Measurements from ENCODE around the gene RTN4IP1.

Gene RTN4IP1

GRCh38 chr6:106525107-106525881 lies 104.0 kb downstream of the RTN4IP1 start:
- Histone ChIP-seq H3K4me2 (ENCODE audit: low read depth, low read length) (peak overlapping the region; percentile 81), H3K4me3 (ENCODE audit: low read length) (peak overlapping the region; percentile 57), H3K36me3 (replicated peaks; ENCODE audit: insufficient read depth, low read length) (no peaks in the 10 kb centered on the region), H3F3A (ENCODE audit: insufficient read depth, low read length) (0 out of 2 replicates have a peak, but pooled peaks cover 7% of the 10 kb centered on the region), H3K9me2 (replicated peaks; ENCODE audit: insufficient read depth, low read length) (no peaks in the 10 kb centered on the region), H3K27me3 (replicated peaks; ENCODE audit: insufficient read depth, low read length) (no peaks in the 10 kb centered on the region), H3K27ac (ENCODE audit: low read length) (peak overlapping the region; percentile 26; the same call in 1 of the 2 replicates), H2AFZ (ENCODE audit: low read length) (peak overlapping the region; percentile 25; the same call in 1 of the 2 replicates), H3K9me3 (replicated peaks; ENCODE audit: insufficient read depth, low read length) (no peaks in the 10 kb centered on the region), H4K20me1 (ENCODE audit: insufficient read depth, low read length) (no peaks in the 10 kb centered on the region), H3K4me1 (ENCODE audit: low read length) (peaks cover 14% of the 10 kb centered on the region), H3K79me2 (ENCODE audit: low read length) (no peaks in the 10 kb centered on the region), H3K9ac (ENCODE audit: low read length) (no peak overlapping the region)
- TF ChIP-seq CTCF (IDR thresholded peaks at IDR 0.05; ENCODE audit: low read length) (no peak), EZH2 (optimal IDR thresholded peaks at IDR 0.05; ENCODE audit: low read depth, low read length) (no peak), EZH2phosphoT487 (IDR thresholded peaks at IDR 0.05; ENCODE audit: low read length) (no peak)
- peak; percentile 74 for DNase-seq

- H3K4me2 ChIP-seq (ENCODE audit: low read depth, low read length), result no peak overlapping the region
- 0 out of 2 replicates have a peak, but pooled peaks cover 7% of the 10 kb centered on the region for H3F3A ChIP-seq (ENCODE audit: insufficient read depth, low read length)
- H3K36me3 ChIP-seq (replicated peaks; ENCODE audit: insufficient read depth, low read length), result no peaks in the 10 kb centered on the region
- no peak overlapping the region for H3K27ac ChIP-seq (ENCODE audit: low read length)
- peaks cover 14% of the 10 kb centered on the region for H3K4me1 ChIP-seq (ENCODE audit: low read length)
- H3K9ac ChIP-seq (ENCODE audit: low read length), result no peak overlapping the region
- no peaks in the 10 kb centered on the region for H4K20me1 ChIP-seq (ENCODE audit: insufficient read depth, low read length)
- DNase-seq, result no peak
- no peak overlapping the region for H2AFZ ChIP-seq (ENCODE audit: low read length)
- no peaks in the 10 kb centered on the region for H3K9me2 ChIP-seq (replicated peaks; ENCODE audit: insufficient read depth, low read length)
- H3K79me2 ChIP-seq (ENCODE audit: low read length), result no peaks in the 10 kb centered on the region
- no peaks in the 10 kb centered on the region for H3K27me3 ChIP-seq (replicated peaks; ENCODE audit: insufficient read depth, low read length)
- no peaks in the 10 kb centered on the region for H3K9me3 ChIP-seq (replicated peaks; ENCODE audit: insufficient read depth, low read length)
- H3K4me3 ChIP-seq (ENCODE audit: low read length), result no peak overlapping the region
- TF ChIP-seq EZH2phosphoT487 (IDR thresholded peaks at IDR 0.05; ENCODE audit: low read length), result no peak
- no peak for TF ChIP-seq CTCF (IDR thresholded peaks at IDR 0.05; ENCODE audit: low read length)
- no peak for TF ChIP-seq EZH2 (optimal IDR thresholded peaks at IDR 0.05; ENCODE audit: low read depth, low read length)
Measured at GRCh38 chr6:106522562-106523250, 106.6 kb downstream of the RTN4IP1 start.

Measured in MM.1S (cell line).